HL-60/S4 treated with retinoic acid at 250 ng/mL for 4 days and 3 days (cell line): ENCODE measurements around the gene RABGAP1L.

Experiments
- in situ Hi-C: fragments of 300-500 bp; cut with MboI; formaldehyde crosslinking; loops from 2 replicates; pipeline ENCODE4 v1.7.0; 2022; ENCODE audit warnings: low sequenced_read_pairs

The RABGAP1L gene

GRCh38 chr1:174900317-174900716, 741.0 kb downstream of the RABGAP1L start:
- in situ Hi-C loops, result no loop called here

GRCh38 chr1:174902531-174903099, 743.3 kb downstream of the RABGAP1L start:
- in situ Hi-C loops, result no loop called here

- in situ Hi-C loops, result no loop called here
These were observed 752.3 kb downstream of the RABGAP1L start for GRCh38 chr1:174911606-174912005.

- in situ Hi-C loops, result no loop called here
These were observed 752.9 kb downstream of the RABGAP1L start for GRCh38 chr1:174912264-174912663.

GRCh38 chr1:174913225-174913903, 754.0 kb downstream of the RABGAP1L start:
- in situ Hi-C loops, result no loop called here

GRCh38 chr1:174914991-174915390, 755.7 kb downstream of the RABGAP1L start:
- in situ Hi-C loops, result no loop called here

- in situ Hi-C loops, result no loop called here
These were observed 757.5 kb downstream of the RABGAP1L start for GRCh38 chr1:174916846-174917245.

GRCh38 chr1:174920093-174920492, 760.8 kb downstream of the RABGAP1L start:
- in situ Hi-C loops, result no loop called here

- in situ Hi-C loops, result no loop called here
These were observed 762.8 kb downstream of the RABGAP1L start for GRCh38 chr1:174922121-174922520.

- in situ Hi-C loops, result no loop called here
These were observed 764.5 kb downstream of the RABGAP1L start for GRCh38 chr1:174923820-174924219.

- in situ Hi-C loops, result no loop called here
These were observed 769.2 kb downstream of the RABGAP1L start for GRCh38 chr1:174928541-174928940.

GRCh38 chr1:174931214-174931613, 771.9 kb downstream of the RABGAP1L start:
- in situ Hi-C loops, result no loop called here

GRCh38 chr1:174932587-174932986, 773.3 kb downstream of the RABGAP1L start:
- in situ Hi-C loops, result no loop called here

- in situ Hi-C loops, result no loop called here
These were observed 776.8 kb downstream of the RABGAP1L start for GRCh38 chr1:174935961-174936727.

- in situ Hi-C loops, result no loop called here
These were observed 779.1 kb downstream of the RABGAP1L start for GRCh38 chr1:174938281-174939007.

- in situ Hi-C loops, result no loop called here
These were observed 780.6 kb downstream of the RABGAP1L start for GRCh38 chr1:174939775-174940545.

GRCh38 chr1:174940646-174941175, 781.4 kb downstream of the RABGAP1L start:
- in situ Hi-C loops, result no loop called here

GRCh38 chr1:174942547-174943255, 783.4 kb downstream of the RABGAP1L start:
- in situ Hi-C loops, result no loop called here

GRCh38 chr1:174946031-174946430, 786.7 kb downstream of the RABGAP1L start:
- in situ Hi-C loops, result no loop called here

GRCh38 chr1:174949061-174949460, 789.7 kb downstream of the RABGAP1L start:
- in situ Hi-C loops, result no loop called here
